SU-DHL-6 (cell line): ENCODE results near the gene PILRA.

Experiments
- H2AFZ ChIP-seq: fragments of 200-600 bp; sonication (generic); 2 replicates; pipeline ENCODE4 v1.6.1; 2014; ENCODE audit warnings: low read depth, mild to moderate bottlenecking, moderate library complexity, mixed read lengths, antibody characterized with exemption, low read length; ENCODE audit not compliant: severe bottlenecking
- H3F3A ChIP-seq: fragments of 200-600 bp; shearing (Covaris generic); 2 replicates; pipeline ENCODE4 v1.6.0; 2016; ENCODE audit warnings: antibody characterized with exemption, mild to moderate bottlenecking; ENCODE audit not compliant: insufficient read depth
- H3K27ac ChIP-seq: fragments of 200-600 bp; sonication (generic); 2 replicates; pipeline ENCODE4 v1.5.1; 2016; ENCODE audit warnings: low read depth, mild to moderate bottlenecking, low read length, moderate library complexity, mixed read lengths
- H3K27me3 ChIP-seq: fragments of 200-600 bp; sonication (generic), shearing (Covaris generic); 2 replicates; pipeline ENCODE4 v1.6.0; 2014; ENCODE audit warnings: mild to moderate bottlenecking, low read length
- H3K36me3 ChIP-seq: fragments of 200-600 bp; sonication (generic); 2 replicates; pipeline ENCODE4 v1.6.1; 2014; ENCODE audit warnings: mild to moderate bottlenecking, low read length, mixed read lengths
- H3K4me2 ChIP-seq: fragments of 300-600, 200-600 bp; shearing (Covaris generic), sonication (generic); 2 replicates; pipeline ENCODE4 v1.6.0; 2014; ENCODE audit warnings: low read length, low read depth, mild to moderate bottlenecking; ENCODE audit not compliant: poor library complexity, severe bottlenecking
- H3K4me3 ChIP-seq: fragments of 200-600 bp; sonication (generic); 2 replicates; pipeline ENCODE4 v1.5.1; 2014; ENCODE audit warnings: antibody characterized with exemption, low read length, mild to moderate bottlenecking, mixed read lengths; ENCODE audit not compliant: insufficient read depth, poor library complexity, severe bottlenecking
- H3K79me2 ChIP-seq: fragments of 200-600 bp; sonication (generic); 2 replicates; pipeline ENCODE4 v1.6.1; 2014; ENCODE audit warnings: mild to moderate bottlenecking, low read length, moderate library complexity; ENCODE audit not compliant: insufficient read depth
- H3K9ac ChIP-seq: fragments of 200-600 bp; sonication (generic); 2 replicates; pipeline ENCODE4 v1.7.0; 2014; ENCODE audit warnings: mild to moderate bottlenecking, low read length
- H3K9me2 ChIP-seq: fragments of 200-600 bp; sonication (generic); replicated peaks from 2 replicates; pipeline ENCODE4 v1.6.1; 2014; ENCODE audit warnings: low read length; ENCODE audit not compliant: insufficient read depth
- H3K9me3 ChIP-seq: fragments of 200-600 bp; sonication (generic); 2 replicates; pipeline ENCODE4 v1.6.1; 2014; ENCODE audit warnings: low read length, mixed read lengths; ENCODE audit not compliant: insufficient read depth
- H4K20me1 ChIP-seq: fragments of 200-600 bp; sonication (generic); 2 replicates; pipeline ENCODE4 v1.6.1; 2014; ENCODE audit warnings: low read depth, mild to moderate bottlenecking, antibody characterized with exemption, low read length, moderate library complexity, mixed read lengths
- EZH2phosphoT487 ChIP-seq: fragments of 200-600 bp; sonication (generic), shearing (Covaris generic); conservative IDR thresholded peaks from 2 replicates; pipeline ENCODE4 v1.6.1; 2018; ENCODE audit warnings: mild to moderate bottlenecking, antibody characterized with exemption, low read length, moderate library complexity, mixed read lengths
- TF ChIP-seq, protein P1 (sequence below): fragments of 200-600 bp; sonication (generic); IDR thresholded peaks from one replicate; pipeline ENCODE4 v1.5.1; 2017; ENCODE audit warnings: antibody characterized with exemption, mild to moderate bottlenecking, low read length, moderate library complexity; ENCODE audit not compliant: insufficient read depth, poor library complexity, severe bottlenecking

Gene PILRA

DNA sequence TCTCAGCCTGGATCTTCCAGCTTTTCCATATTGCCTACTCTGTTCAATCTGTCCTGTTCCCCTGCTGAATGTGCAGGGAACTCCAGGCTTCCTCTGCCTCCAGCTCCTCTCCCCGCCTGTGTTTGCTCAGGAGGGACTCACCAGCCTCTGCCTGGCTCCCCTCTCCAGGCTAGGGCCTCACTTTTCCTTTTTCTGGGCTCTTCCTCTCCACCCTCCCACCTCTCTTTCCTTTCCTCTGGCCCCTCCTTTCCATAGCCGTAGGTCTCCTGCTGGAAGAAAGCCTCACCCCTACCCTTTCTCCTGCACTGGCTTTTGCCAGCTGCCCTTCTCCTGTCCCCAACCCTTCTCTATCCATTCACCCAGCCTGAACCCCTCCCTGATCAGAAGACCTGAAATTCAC lies 25.0 kb downstream of the PILRA start:
- Histone ChIP-seq H2AFZ (no peak overlapping the region), H3K79me2 (no peaks in the 10 kb centered on the region), H3F3A (no peaks in the 10 kb centered on the region), H3K9me3 (no peaks in the 10 kb centered on the region), H3K9me2 (no peaks in the 10 kb centered on the region), H3K27ac (no peak overlapping the region), H3K4me3 (no peak overlapping the region), H4K20me1 (no peaks in the 10 kb centered on the region), H3K27me3 (no peaks in the 10 kb centered on the region), H3K4me2 (no peak overlapping the region), H3K36me3 (no peaks in the 10 kb centered on the region), H3K9ac (no peak overlapping the region)
- TF ChIP-seq, protein P1, sequence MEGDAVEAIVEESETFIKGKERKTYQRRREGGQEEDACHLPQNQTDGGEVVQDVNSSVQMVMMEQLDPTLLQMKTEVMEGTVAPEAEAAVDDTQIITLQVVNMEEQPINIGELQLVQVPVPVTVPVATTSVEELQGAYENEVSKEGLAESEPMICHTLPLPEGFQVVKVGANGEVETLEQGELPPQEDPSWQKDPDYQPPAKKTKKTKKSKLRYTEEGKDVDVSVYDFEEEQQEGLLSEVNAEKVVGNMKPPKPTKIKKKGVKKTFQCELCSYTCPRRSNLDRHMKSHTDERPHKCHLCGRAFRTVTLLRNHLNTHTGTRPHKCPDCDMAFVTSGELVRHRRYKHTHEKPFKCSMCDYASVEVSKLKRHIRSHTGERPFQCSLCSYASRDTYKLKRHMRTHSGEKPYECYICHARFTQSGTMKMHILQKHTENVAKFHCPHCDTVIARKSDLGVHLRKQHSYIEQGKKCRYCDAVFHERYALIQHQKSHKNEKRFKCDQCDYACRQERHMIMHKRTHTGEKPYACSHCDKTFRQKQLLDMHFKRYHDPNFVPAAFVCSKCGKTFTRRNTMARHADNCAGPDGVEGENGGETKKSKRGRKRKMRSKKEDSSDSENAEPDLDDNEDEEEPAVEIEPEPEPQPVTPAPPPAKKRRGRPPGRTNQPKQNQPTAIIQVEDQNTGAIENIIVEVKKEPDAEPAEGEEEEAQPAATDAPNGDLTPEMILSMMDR: no peak
- TF ChIP-seq EZH2phosphoT487: no peak

DNA sequence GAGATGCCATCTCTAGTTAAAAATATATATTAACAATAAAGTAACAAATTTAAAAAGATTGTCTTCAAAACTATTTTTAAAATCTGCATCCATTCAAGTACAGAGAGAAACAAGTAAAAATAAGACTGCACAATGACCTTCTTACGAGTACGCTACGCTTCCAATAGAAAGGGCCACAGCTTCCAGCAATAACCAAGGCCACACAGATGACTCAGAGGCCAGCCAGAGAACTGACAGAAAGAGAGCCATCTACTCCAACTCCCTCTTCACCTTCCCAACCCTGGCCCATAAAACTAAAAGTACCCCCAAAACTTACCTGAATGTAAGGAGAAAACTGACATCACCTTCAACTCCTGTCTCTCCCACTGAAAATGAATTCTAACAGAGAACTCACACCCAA lies 26.8 kb downstream of the PILRA start:
- Histone ChIP-seq H3K27me3 (no peaks in the 10 kb centered on the region), H3K9ac (no peak overlapping the region), H3K9me2 (no peaks in the 10 kb centered on the region), H4K20me1 (no peaks in the 10 kb centered on the region), H3K9me3 (no peaks in the 10 kb centered on the region), H3K4me3 (no peak overlapping the region), H3K27ac (no peak overlapping the region), H3K4me2 (no peak overlapping the region), H3F3A (no peaks in the 10 kb centered on the region), H2AFZ (no peak overlapping the region), H3K36me3 (no peaks in the 10 kb centered on the region), H3K79me2 (no peaks in the 10 kb centered on the region)
- TF ChIP-seq, protein P1: no peak

DNA sequence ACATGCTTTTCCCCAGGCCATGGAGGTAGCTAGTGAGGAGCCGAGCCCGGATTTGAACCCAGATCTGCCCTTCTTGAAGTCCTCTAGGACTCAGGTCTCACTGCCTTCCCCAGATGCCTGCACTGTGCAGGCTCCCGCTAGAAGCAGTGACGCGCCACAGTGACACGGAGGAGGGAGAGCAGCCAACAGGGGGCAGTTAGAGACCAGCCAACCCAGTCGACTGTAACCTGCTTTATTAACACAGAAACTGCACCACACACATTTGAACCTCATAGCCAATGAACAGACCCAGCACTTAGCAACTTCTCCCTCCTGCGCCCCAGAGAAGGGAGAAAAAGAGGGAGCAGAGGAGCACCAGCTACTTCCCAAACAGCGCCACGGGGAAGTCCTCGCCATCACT lies 27.4 kb downstream of the PILRA start:
- H4K20me1 ChIP-seq: no peaks in the 10 kb centered on the region
- no peak overlapping the region for H3K9ac ChIP-seq
- no peak overlapping the region for H2AFZ ChIP-seq
- TF ChIP-seq, protein P1: peak; percentile 38
- no peak for TF ChIP-seq EZH2phosphoT487
- H3K36me3 ChIP-seq: no peaks in the 10 kb centered on the region
- no peak overlapping the region for H3K27ac ChIP-seq
- no peaks in the 10 kb centered on the region for H3K79me2 ChIP-seq
- no peaks in the 10 kb centered on the region for H3F3A ChIP-seq
- H3K4me2 ChIP-seq: no peak overlapping the region
- no peak overlapping the region for H3K4me3 ChIP-seq
- H3K27me3 ChIP-seq: no peaks in the 10 kb centered on the region
- no peaks in the 10 kb centered on the region for H3K9me3 ChIP-seq
- no peaks in the 10 kb centered on the region for H3K9me2 ChIP-seq

DNA sequence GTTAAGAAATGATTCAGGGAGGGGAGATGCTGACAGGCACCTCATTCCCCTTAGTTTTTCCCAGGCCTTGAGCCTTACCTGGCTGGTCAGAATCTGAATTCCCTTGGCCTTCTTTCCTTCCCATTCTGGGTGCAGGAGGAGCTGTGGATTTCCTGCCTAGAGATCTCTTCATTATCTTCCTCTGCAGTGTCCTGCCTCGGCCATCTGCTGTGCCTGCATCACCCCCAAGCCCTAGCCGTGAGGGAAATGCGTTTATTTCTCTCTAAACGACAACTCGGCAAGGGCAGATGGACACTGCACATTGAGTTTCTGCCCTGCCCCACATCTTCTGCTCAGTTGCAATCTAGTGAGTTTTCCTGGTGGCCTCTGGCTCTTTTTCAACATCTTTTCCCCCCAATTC lies 28.5 kb downstream of the PILRA start:
- TF ChIP-seq EZH2phosphoT487: no peak
- TF ChIP-seq, protein P1: no peak
- H4K20me1 ChIP-seq: no peaks in the 10 kb centered on the region
- no peak overlapping the region for H3K27ac ChIP-seq
- no peaks in the 10 kb centered on the region for H3K9me3 ChIP-seq
- no peak overlapping the region for H3K9ac ChIP-seq
- H3K4me2 ChIP-seq: no peak overlapping the region
- H3K9me2 ChIP-seq: no peaks in the 10 kb centered on the region
- no peaks in the 10 kb centered on the region for H3K79me2 ChIP-seq
- H3F3A ChIP-seq: no peaks in the 10 kb centered on the region
- no peak overlapping the region for H3K4me3 ChIP-seq
- H2AFZ ChIP-seq: no peak overlapping the region
- no peaks in the 10 kb centered on the region for H3K36me3 ChIP-seq
- no peaks in the 10 kb centered on the region for H3K27me3 ChIP-seq
